H1 (cell line): Measurements from ENCODE around the gene PDE4DIP. TPM values are rescaled to one million over a fixed set of nuclear protein-coding genes. Genes with fewer than 3 reads are reported as not detected.
"Not testable (repeated sequence)": the region's sequence is repeated elsewhere in the genome, so short reads cannot be mapped to it uniquely, and the experiment has no call there.

Experiments
- CTCF ChIA-PET: fragments of 300-600 bp; sonication (Branson Sonifier 250); formaldehyde crosslinking; loops from one replicate; lab custom pipeline; 2021; ENCODE audit not compliant: partially characterized antibody; lab: Charles Lee
- POLR2A ChIA-PET: fragments of 300-600 bp; sonication (Branson Sonifier 250); formaldehyde crosslinking; loops from one replicate; lab custom pipeline; 2021; ENCODE audit warnings: inconsistent platforms; ENCODE audit not compliant: partially characterized antibody; lab: Charles Lee
- DNase-seq, 2 experiments: peaks; one replicate each; pipeline versions ENCODE4 v3.0.0 to v3.0.0-alpha.2; 2010 to 2022; ENCODE audit warnings: low spot score in 2 of 2, low read depth in 1 of 2, mixed read lengths in 1 of 2
- FAIRE-seq: peaks from 2 replicates; lab custom pipeline; 2011; peaks lifted over from hg19 to GRCh38; lab: Jason Lieb, UNC
- H2AFZ ChIP-seq: 2 replicates; pipeline ENCODE4 v1.8.1; 2012; ENCODE audit warnings: low read length, inconsistent platforms
- H2AK5ac ChIP-seq: 2 replicates; pipeline ENCODE4 v1.6.1; 2013; ENCODE audit warnings: low read depth, low read length
- H2BK120ac ChIP-seq: replicated peaks from 2 replicates; pipeline ENCODE3; 2013; ENCODE audit warnings: low read depth, low read length, inconsistent platforms
- H2BK12ac ChIP-seq: 2 replicates; pipeline ENCODE4 v1.6.1; 2013; ENCODE audit warnings: low read depth, low read length
- H2BK15ac ChIP-seq: 2 replicates; pipeline ENCODE4 v1.6.1; 2013; ENCODE audit warnings: low read length
- H2BK20ac ChIP-seq: 2 replicates; pipeline ENCODE4 v1.6.1; 2013; ENCODE audit warnings: low read length
- H2BK5ac ChIP-seq: 2 replicates; pipeline ENCODE4 v1.6.1; 2013; ENCODE audit warnings: low read depth, low read length
- H3K14ac ChIP-seq: 2 replicates; pipeline ENCODE4 v1.6.1; 2013; ENCODE audit warnings: inconsistent platforms; ENCODE audit not compliant: insufficient read length
- H3K18ac ChIP-seq: 2 replicates; pipeline ENCODE4 v1.6.1; 2013; ENCODE audit warnings: low read length; ENCODE audit errors: extremely low read depth
- H3K23ac ChIP-seq: 2 replicates; pipeline ENCODE4 v1.6.1; 2013; ENCODE audit warnings: inconsistent platforms; ENCODE audit not compliant: insufficient read length
- H3K23me2 ChIP-seq: 2 replicates; pipeline ENCODE4 v1.6.1; 2013; ENCODE audit warnings: low read depth, low read length
- H3K27ac ChIP-seq: 2 replicates; pipeline ENCODE4 v1.6.1; 2011; ENCODE audit warnings: low read depth, low read length, inconsistent platforms
- H3K27me3 ChIP-seq, 4 experiments: replicated peaks in 1 of 4; 1 replicate in 1 of 4; 2 replicates in 3 of 4; pipeline versions ENCODE4 v1.6.1 to v1.8.1; 2011 to 2013; ENCODE audit warnings: low read length in 3 of 4, mild to moderate bottlenecking in 3 of 4, inconsistent platforms in 2 of 4, mixed read lengths in 2 of 4, moderate library complexity in 1 of 4; ENCODE audit not compliant: control insufficient read depth in 3 of 4, insufficient read depth in 3 of 4; ENCODE audit errors: extremely low read depth in 1 of 4
- H3K36me3 ChIP-seq, 4 experiments: 2 replicates each; pipeline versions ENCODE4 v1.6.1 to v1.8.1; 2011 to 2013; ENCODE audit warnings: mild to moderate bottlenecking in 4 of 4, low read length in 3 of 4, moderate library complexity in 2 of 4, control low read depth in 1 of 4, inconsistent platforms in 1 of 4; ENCODE audit not compliant: insufficient read depth in 4 of 4, control insufficient read depth in 2 of 4
- H3K4ac ChIP-seq: replicated peaks from 2 replicates; pipeline ENCODE3; 2013; ENCODE audit warnings: low read length, low read depth, mixed read lengths, inconsistent platforms; ENCODE audit not compliant: insufficient read length
- H3K4me1 ChIP-seq, 4 experiments: replicated peaks in 1 of 4; 1 replicate in 1 of 4; 2 replicates in 3 of 4; pipeline versions ENCODE4 v1.6.1 to v1.8.1; 2011 to 2013; ENCODE audit warnings: low read length in 3 of 4, inconsistent platforms in 2 of 4, mixed read lengths in 1 of 4; ENCODE audit not compliant: insufficient read depth in 4 of 4, control insufficient read depth in 3 of 4
- H3K4me2 ChIP-seq, 2 experiments: 2 replicates each; pipeline versions ENCODE4 v1.6.1 to v1.8.1; 2011 to 2013; ENCODE audit warnings: low read depth in 2 of 2, low read length in 2 of 2, control low read depth in 1 of 2, inconsistent platforms in 1 of 2, mild to moderate bottlenecking in 1 of 2; ENCODE audit not compliant: insufficient read depth in 1 of 2
- H3K4me3 ChIP-seq, 4 experiments: fragments of 200-600, 300-600 bp in 1 of 4; sonication (generic), shearing (Covaris generic), sonication (Bioruptor Twin) in 1 of 4; 2 replicates each; pipeline versions ENCODE4 v1.5.1 to v1.8.1; 2011 to 2016; ENCODE audit warnings: low read length in 4 of 4, low read depth in 3 of 4, control low read depth in 2 of 4, inconsistent platforms in 2 of 4, mild to moderate bottlenecking in 2 of 4, mixed read lengths in 1 of 4, moderate library complexity in 1 of 4; ENCODE audit not compliant: insufficient read depth in 2 of 4; ENCODE audit errors: extremely low read depth in 1 of 4
- H3K56ac ChIP-seq: replicated peaks from 2 replicates; pipeline ENCODE3; 2013; ENCODE audit warnings: low read depth, mild to moderate bottlenecking, mixed read lengths, low read length, inconsistent platforms; ENCODE audit not compliant: insufficient read length
- H3K79me1 ChIP-seq: 2 replicates; pipeline ENCODE4 v1.6.1; 2013; ENCODE audit warnings: low read depth, low read length, control low read depth
- H3K79me2 ChIP-seq, 2 experiments: 2 replicates each; pipeline versions ENCODE4 v1.6.1 to v1.8.1; 2012 to 2013; ENCODE audit warnings: low read length in 2 of 2, mild to moderate bottlenecking in 2 of 2, inconsistent platforms in 1 of 2; ENCODE audit not compliant: insufficient read depth in 2 of 2, control insufficient read depth in 1 of 2
- H3K9ac ChIP-seq, 4 experiments: replicated peaks in 1 of 4; 1 replicate in 1 of 4; 2 replicates in 3 of 4; pipeline versions ENCODE4 v1.6.1 to v1.8.1; 2011 to 2013; ENCODE audit warnings: low read depth in 3 of 4, low read length in 3 of 4, control low read depth in 2 of 4, mild to moderate bottlenecking in 2 of 4, moderate library complexity in 2 of 4, inconsistent platforms in 1 of 4; ENCODE audit errors: extremely low read depth in 1 of 4
- H3K9me3 ChIP-seq, 2 experiments: 2 replicates each; pipeline versions ENCODE4 v1.6.1 to v1.8.1; 2012 to 2013; ENCODE audit warnings: mild to moderate bottlenecking in 2 of 2, moderate library complexity in 2 of 2, control low read depth in 1 of 2, inconsistent platforms in 1 of 2, low read depth in 1 of 2, low read length in 1 of 2, mixed read lengths in 1 of 2; ENCODE audit not compliant: insufficient read depth in 2 of 2
- H4K20me1 ChIP-seq, 2 experiments: replicated peaks in 1 of 2; 2 replicates each; pipeline versions ENCODE3 to v1.8.1; 2011 to 2013; ENCODE audit warnings: inconsistent platforms in 2 of 2, low read length in 2 of 2, mild to moderate bottlenecking in 1 of 2; ENCODE audit not compliant: insufficient read depth in 2 of 2, control insufficient read depth in 1 of 2
- H4K5ac ChIP-seq: 2 replicates; pipeline ENCODE4 v1.6.1; 2013; ENCODE audit warnings: low read length, low read depth, mixed read lengths, inconsistent platforms; ENCODE audit not compliant: insufficient read length
- H4K8ac ChIP-seq: 2 replicates; pipeline ENCODE4 v1.8.0; 2013; ENCODE audit warnings: mild to moderate bottlenecking, moderate library complexity, low read length, inconsistent platforms; ENCODE audit not compliant: insufficient read depth; ENCODE audit errors: extremely low read depth
- H4K91ac ChIP-seq: replicated peaks from 2 replicates; pipeline ENCODE3; 2013; ENCODE audit warnings: low read length, mixed read lengths, inconsistent platforms; ENCODE audit not compliant: insufficient read length
- WGBS, 2 experiments: shearing (Covaris generic) in 1 of 2; methylation state at CpG; one replicate each; pipeline versions ENCODE4 v1.1.6 to v1.1.7; 2013 to 2015; ENCODE audit warnings: low lambda C conversion rate in 2 of 2, mixed read lengths in 2 of 2, inconsistent platforms in 1 of 2, low coverage in 1 of 2, missing lambda C conversion rate in 1 of 2; ENCODE audit not compliant: insufficient replicate concordance in 2 of 2, insufficient coverage in 1 of 2, insufficient read length in 1 of 2; ENCODE audit errors: extremely low coverage in 1 of 2, missing lambda C conversion rate in 1 of 2; 5-methylcytosine and 5-hydroxymethylcytosine counted together
- polyA plus RNA-seq, 7 experiments: library from polyadenylated mRNA; depleted of rRNA in 3 of 7; stranded (reverse) in 5 of 7; unstranded in 2 of 7; fragments of >200 nt in 5 of 7; fragments of 200-250 nt in 2 of 7; gene quantifications; 1 replicate in 5 of 7; 2 replicates in 1 of 7; 4 replicates in 1 of 7; pipeline versions ENCODE4 v1.2.1 to v1.2.3, GENCODE V29; 2011 to 2013; ENCODE audit warnings: missing spikeins in 2 of 7, mixed read lengths in 2 of 7
- total RNA-seq: library from RNA; stranded (reverse); fragmentation: NEBNext Ultra II Directional; extraction: Animal tissue kit (Norgen Biotek cat#: 25700); gene quantifications from 2 replicates; pipeline ENCODE4 v1.2.1, GENCODE V29; 2021

PDE4DIP gene
- total and polyA plus RNA-seq, 2 of the 8 experiments (the other 6 are each of a cell fraction or from before 2014, with no cell fraction given): 8.4 to 40.5 TPM

GRCh38 chr1:148855367-148855766 lies 11.1 kb downstream of the PDE4DIP start:
- H3K27me3 ChIP-seq, H2AFZ ChIP-seq, H3K27ac ChIP-seq, H3K14ac ChIP-seq, H3K79me1 ChIP-seq, H3K4ac ChIP-seq, H3K4me3 ChIP-seq, H3K4me2 ChIP-seq, H3K79me2 ChIP-seq, H2AK5ac ChIP-seq, H2BK5ac ChIP-seq, H3K56ac ChIP-seq, POLR2A ChIA-PET, FAIRE-seq, H3K9me3 ChIP-seq, H4K91ac ChIP-seq, H3K36me3 ChIP-seq, H2BK120ac ChIP-seq, H4K20me1 ChIP-seq, H4K5ac ChIP-seq, H3K23me2 ChIP-seq, H3K4me1 ChIP-seq, DNase-seq, H3K9ac ChIP-seq, H4K8ac ChIP-seq, H2BK15ac ChIP-seq, H2BK20ac ChIP-seq, CTCF ChIA-PET, H3K18ac ChIP-seq, H2BK12ac ChIP-seq, H3K23ac ChIP-seq: not testable (repeated sequence)
- no CpG with 5 or more reads among the region's 5 CpGs for WGBS, 2 experiments

GRCh38 chr1:148860049-148860448 lies 15.8 kb downstream of the PDE4DIP start:
- H4K8ac ChIP-seq, H2AK5ac ChIP-seq, H3K23me2 ChIP-seq, H3K4me3 ChIP-seq, H3K79me1 ChIP-seq, FAIRE-seq, H2BK12ac ChIP-seq, H4K91ac ChIP-seq, H3K4ac ChIP-seq, H3K27ac ChIP-seq, H2AFZ ChIP-seq, DNase-seq, H3K79me2 ChIP-seq, H3K18ac ChIP-seq, H3K9me3 ChIP-seq, H4K5ac ChIP-seq, H2BK120ac ChIP-seq, H3K4me2 ChIP-seq, H3K9ac ChIP-seq, H2BK15ac ChIP-seq, CTCF ChIA-PET, H3K14ac ChIP-seq, H4K20me1 ChIP-seq, H3K4me1 ChIP-seq, H2BK5ac ChIP-seq, H3K27me3 ChIP-seq, H3K36me3 ChIP-seq, H3K56ac ChIP-seq, H2BK20ac ChIP-seq, H3K23ac ChIP-seq, POLR2A ChIA-PET: not testable (repeated sequence)
- no CpG with 5 or more reads among the region's 2 CpGs for WGBS, 2 experiments
